NCI-H2171 treated with DMSO at 0.1 percent for 48 hours (cell line): Measurements from ENCODE around the gene KLK12.

Experiments used
- DNase-seq: peaks from one replicate; lab custom pipeline; 2025; lab: John Stamatoyannopoulos, UW

Gene KLK12

DNA sequence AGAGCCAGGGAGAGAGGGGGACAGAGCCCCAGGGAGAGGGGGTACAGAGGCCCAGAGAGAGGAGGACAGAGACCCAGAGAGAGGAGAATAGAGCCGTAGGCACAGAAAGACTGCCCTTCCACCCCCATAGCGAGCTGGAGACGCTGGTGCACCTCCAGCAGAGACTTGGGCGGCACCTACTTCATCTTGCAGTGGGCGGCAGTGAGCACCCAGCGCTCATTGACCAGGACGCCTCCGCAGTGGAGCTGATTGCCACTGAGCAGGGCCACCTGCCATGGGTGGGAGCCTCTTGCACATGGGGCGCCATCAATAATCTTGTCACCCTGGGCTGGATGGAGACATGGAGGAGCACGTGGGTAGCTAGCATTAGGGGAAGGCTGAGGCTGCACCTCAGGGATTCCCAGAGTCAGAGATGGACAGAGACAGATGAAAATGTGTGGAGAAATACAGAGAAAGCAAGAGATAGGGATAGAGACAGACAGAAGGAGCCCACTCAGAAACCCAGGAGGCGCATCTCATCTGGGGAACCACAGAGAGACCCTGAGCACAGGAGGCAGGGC, 53.1 kb downstream of the KLK12 start:
- DNase-seq: no peak

DNA sequence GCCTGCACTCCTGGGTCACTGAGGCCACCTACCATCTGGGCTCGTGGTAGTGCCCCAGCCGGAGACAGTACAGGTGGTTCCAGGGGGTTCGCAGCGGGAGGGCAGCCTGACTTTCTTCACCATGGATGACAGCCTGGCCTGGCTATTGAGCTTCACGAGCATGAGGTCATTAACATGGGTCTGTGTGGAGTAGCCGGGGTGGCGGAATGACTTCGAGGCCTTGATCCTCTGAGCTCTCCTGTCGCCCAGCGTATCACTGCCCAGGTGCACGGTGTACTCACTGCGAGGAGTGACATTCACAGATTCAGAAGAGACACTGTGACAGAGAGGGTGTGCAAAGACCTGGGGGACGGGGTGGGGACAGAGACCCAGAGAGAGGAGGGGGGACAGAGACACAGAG, 54.6 kb downstream of the KLK12 start:
- DNase-seq: no peak

DNA sequence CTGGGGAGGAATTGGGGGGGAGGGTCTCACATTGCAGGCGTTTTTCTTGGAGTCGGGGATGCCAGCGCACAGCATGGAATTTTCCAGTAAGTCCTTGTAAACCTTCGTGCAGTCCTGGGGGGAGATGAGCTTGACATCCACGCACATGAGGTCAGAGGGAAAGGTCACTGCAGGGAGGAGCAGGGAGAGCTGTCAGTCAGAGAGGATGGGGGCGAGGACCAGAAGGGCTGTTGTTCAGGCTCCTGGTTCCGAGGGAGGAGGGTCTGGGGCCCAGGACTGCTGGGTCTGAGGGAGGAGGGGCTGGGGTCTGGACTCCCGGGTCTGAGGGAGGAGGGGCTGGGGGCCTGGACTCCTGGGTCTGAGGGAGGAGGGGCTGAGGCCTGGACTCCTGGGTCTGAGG, 55.0 kb downstream of the KLK12 start:
- no peak for DNase-seq
